GM19324 (cell line): ENCODE results near the gene CDH13.

Experiments used
- ATAC-seq: cut with Tn5 transposase; IDR thresholded peaks from one replicate; pipeline ENCODE4 v1.9.1; 2021; ENCODE audit warnings: mild to moderate bottlenecking, moderate library complexity; ENCODE audit not compliant: unreplicated experiment, low FRiP score

The CDH13 gene

DNA sequence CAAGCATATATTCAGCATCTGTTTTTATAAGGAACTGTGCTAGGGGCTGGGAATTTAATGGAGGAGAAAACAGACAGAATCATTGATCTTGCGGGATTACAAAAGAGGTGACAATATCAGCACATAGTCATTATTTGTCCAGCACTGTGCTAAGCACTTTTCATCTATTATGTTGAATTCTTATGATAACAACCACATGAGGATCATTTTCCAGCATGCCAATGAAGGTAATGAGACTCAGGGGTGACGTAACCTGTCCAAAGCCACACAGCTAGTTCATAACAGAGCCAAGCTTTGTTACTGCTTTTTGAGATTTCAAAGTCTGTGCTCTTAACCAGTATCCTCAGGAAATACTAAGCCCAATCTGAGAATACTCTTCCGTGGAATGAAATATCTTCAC, 503.3 kb downstream of the CDH13 start:
- ATAC-seq: no peak

DNA sequence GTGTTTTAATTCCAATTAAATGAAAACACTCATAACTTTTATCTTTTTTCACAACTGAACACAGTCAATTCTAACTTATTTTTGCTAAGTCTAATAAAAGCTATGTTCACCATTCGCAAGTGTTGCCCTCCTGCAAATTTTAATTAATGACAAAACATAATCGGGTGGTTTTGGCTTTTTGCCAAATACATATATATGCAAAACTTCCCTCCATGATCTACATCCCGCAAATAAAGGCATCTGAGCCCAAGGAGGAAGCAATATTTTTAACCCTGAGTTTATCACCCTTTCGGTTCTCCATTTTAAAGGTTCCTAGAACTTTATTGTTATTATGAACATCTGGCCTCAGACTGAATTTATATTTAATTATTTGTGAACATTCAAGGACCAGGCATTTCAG, 507.9 kb downstream of the CDH13 start:
- ATAC-seq: no peak

DNA sequence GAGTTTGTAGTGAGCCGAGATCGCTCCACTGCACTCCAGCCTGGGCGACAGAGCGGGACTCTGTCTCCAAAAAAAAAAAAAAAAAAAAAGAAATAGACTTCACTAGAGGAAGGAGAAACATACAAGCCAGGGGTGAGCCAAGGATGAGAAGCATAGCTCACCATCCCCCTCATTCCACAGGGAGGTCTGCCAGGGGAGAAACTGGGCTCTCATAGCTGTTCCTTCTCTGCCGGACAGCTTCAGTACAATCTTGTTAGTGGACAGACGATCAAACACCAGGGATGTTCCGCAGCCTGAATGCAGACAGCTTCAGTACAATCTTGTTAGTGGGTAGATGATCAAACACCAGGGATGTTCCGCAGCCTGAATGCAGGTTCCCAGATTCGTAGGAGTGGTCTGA, 509.6 kb downstream of the CDH13 start:
- ATAC-seq: no peak

DNA sequence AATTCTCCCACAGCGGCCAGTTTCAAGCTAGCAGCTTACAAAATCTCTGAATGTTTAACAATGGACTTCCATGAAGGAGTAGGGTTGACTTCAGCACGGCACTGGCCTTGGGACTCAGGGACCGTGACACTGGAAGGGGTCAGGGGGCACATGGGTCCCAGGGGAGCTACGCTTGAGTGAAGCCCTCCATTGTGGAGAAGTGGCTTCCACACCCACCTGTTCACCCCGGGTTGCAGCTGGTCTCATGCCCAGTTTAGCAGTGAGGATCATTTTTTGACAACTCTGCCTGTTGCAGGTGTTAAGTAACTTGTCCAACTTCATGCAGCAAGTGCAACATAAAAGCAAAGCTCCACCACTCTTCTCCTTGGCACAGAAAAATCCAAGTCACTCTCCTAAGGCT, 510.2 kb downstream of the CDH13 start:
- ATAC-seq: no peak

DNA sequence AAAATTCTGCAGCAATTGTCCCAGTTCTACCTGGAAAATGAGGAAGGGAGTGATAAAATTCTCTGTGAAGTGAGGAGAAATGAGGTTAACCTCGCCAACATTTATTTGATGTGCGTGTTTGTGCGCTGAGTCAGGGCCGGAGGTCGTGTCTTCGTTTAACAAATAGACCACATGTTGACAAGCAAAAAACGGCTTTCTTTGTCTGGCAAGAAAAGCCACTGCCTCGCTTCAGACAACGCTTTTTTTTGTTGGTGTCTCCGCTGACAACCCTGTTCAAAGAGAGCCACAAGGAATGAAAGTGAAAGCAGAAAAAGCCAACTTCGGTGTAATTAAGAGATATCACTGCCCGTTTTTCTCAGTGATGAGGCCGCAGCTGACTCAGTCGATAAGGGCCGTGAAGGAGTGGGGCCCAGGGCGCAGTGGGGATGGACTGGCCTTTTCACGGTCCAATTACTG, 510.6 kb downstream of the CDH13 start:
- ATAC-seq: no peak

DNA sequence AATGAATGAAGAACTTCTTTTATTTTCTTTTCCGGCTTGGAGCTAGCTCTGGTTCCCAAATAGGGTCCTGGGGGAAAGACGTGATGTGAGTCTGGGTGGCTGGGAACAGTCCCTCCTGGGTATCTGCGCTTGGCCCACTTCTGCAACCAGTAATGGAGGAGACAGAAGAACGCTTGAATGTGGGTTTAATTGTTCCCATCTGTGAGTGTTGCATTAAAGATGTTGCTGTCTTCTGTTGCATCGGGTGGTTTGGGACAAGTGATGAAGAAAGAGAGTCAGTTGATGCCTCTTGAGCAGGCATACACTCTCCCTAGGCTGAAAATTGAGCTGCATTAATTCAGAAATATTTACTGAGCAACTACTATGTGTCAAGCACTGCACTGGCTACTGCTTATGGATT, 511.1 kb downstream of the CDH13 start:
- ATAC-seq: no peak

DNA sequence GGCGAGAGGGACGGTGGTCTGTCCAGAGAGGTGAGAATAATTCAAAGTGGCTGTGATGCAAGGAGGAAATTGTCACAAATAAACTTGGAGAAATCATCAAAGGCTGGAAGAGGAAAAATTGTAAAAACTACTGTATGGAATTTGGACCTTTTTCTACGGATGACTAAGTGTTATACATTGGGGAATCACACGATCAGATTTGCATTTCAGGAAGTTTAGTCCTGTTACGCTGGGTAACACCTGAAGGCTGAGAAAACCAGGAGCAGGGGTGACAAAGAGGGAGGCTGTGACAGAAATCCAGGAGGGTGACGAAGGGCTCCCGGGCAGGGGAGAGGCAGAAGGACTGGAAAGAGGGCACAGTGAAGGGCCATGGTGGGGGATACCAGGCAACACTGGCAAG, 511.7 kb downstream of the CDH13 start:
- no peak for ATAC-seq

DNA sequence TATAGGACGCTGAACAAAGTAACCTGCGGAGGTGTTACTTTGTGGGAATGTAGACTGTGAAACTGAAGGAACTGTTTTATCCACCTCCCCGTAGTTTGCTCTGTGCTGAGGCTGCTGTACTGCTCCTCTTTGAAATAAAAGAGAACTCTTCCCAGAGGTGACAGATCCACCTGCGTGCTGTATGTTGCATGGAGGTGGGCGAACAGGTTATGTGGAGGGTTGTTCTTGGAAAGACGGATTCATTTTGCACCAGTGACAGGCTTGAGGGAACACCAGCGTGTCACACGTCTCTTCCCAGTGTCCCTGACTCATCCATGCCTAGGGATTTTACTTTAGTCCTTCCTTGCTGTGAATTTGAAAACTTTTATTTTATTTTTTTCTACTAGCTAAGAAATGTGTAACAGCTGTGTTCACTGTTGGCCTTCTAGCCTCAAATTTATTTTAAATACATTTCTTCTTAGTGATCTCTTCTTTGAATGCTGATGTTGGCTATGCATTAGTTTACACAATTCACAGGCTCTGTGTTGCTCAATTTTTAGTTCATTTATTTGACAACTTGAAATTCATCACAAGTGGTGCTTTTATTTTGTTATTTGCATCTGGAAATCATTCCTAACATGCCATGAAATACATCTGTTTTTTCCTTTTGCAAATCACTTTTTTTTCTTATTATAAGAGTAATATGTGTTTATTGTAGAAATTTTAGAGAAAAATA, 512.4 kb downstream of the CDH13 start:
- ATAC-seq: no peak

DNA sequence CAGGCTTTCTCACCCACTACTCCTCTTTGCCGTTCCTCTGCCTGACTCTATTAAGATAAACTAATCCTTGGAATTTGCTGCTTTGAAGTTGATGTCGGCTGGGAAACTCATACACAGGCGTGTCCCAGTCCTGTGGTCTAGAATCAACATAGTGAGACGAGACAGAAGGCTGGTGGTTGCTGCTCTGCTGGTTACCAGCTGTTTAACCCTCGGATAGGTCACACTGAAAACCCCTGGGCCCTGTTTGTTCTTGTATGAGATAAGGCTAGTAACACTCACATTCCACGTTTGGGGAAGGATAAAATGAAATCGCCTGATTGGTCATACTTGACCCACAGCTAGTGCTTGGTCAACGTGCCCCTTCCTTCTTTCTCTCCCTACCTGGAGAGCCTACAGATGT, 517.0 kb downstream of the CDH13 start:
- ATAC-seq: no peak

DNA sequence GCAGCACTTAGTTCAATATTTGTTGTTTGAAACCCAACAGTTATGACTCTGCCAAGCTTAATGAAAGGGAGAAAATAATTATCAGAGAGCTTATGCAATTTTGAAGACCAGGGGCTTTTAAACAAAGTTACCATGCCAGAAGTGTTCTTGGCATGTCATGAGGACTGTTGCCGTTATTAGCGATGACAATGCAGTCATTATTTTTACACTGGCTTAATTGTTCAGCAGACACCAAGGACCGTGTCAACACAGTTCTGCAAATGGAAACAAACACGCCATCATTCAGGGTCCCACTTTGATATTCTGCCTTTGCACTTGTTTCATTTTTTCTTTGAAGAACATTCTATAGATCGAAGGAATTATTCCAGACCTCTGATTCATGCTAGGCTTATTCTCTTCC, 518.5 kb downstream of the CDH13 start:
- ATAC-seq: no peak

DNA sequence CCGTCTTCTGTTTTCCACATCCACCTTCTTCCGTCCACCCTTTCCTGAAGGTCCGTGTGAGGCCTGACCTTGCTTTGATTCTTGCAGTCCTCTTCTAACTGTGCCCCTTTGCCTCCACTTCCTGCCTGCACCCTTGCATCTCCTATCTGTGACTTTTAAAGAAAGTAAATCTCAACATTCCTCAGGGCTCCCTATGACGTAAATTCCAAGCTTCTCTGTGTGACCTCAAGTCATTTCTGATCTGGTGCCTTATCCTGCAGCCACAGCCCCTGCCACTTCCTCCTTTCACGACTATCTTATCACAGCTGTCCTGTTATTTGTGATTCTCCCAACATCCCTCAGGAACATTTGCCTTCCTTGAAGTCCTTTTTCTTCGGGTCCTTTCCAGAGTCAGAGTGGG, 520.5 kb downstream of the CDH13 start:
- no peak for ATAC-seq

DNA sequence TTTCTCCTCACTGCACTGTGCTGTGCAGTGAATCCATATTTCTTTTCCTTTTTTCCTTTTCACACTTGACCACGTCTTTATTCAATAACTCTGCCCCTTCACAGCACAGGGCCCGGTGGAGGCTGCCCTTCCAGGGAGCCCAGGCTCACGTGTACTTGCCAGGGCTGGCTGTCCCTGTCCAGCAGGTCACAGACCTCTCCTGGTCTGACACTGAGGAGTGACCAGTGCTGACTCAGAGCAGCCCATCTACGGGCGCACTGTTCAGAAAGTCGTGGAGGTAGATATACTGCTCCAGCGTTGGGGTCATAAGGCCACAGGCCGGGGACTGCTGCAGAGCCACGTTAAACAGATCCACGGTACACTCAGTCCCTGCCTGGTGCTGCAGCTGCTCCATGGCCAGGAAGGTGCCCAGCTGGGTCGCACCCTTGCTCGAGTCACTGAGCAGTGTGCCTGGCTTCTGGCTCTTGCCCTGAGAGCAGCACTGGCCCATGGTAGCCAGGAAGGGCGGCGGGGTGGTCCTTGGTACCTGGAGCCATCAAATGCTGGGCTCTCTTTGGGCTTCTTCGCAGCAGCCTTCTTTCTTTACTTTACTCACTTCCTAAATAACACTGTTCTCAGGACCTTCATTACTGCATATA, 531.7 kb downstream of the CDH13 start:
- ATAC-seq: no peak

DNA sequence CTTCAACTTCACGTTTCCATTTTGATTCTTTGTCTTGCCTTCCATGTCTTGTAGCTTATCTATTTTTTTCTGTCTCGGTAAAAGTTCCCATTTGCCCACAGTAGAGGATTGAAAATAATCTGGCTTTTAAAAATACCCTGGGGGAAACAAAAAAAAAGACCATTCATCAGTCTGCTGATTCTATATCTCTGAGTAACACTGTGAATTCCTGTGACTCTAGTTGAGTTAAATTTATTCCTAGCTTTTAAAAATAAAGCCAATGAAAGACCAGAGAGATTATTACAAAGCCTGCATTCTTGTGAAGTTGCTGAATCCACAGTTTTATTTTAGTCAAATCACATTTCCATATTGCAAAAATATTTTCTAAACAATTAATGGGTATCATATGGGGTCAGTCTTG, 532.3 kb downstream of the CDH13 start:
- no peak for ATAC-seq

DNA sequence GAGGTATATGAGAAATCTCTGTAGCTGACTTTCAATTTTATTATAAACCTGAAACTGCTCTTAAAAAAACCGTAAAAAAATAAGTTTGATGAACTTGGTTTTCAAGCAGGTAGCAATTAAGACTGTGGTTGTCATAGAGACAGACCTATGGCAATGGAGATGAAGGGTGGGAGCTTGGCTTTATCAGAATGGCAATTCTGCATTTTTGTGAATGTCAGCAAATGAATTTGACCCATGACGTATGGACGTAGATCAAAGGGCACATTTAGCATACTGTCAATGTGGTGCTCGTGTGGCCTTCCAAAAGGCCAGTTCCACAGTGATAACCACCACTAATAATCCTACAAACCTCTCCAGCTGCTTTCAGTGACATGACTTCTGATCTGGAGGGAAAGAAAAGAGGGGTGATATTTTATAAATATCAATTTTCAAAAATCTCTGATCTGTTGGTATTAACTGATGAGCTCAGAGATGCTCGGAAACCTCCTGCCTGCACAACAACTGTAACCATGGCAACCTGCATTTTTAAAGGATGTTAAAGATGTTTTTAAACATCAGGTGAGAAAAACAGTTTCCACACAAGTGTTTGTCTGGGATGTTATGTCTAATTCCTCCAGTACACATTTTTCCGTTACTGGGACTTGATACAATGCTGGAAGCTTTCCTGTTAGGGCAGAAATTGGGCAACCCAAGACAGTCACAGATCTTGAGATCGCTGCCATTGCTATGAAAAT, 533.7 kb downstream of the CDH13 start:
- ATAC-seq: no peak

DNA sequence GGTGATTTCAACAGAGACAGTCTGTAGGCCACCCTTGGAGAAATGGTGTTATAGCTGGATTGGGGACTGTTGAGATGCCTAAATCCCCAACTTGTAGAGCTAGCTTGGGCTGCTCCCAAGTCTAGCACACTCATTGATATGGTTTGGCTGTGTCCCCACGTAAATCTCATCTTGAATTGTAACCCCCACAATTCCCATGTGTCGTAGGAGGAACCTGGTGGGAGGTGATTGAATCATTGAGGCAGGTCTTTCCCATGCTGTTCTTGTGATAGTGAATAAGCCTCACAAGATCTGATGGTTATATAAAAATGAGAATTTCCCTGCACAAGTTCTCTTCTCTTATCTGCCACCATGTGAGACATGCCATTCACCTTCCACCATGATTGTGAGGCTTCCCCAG, 536.0 kb downstream of the CDH13 start:
- ATAC-seq: no peak

DNA sequence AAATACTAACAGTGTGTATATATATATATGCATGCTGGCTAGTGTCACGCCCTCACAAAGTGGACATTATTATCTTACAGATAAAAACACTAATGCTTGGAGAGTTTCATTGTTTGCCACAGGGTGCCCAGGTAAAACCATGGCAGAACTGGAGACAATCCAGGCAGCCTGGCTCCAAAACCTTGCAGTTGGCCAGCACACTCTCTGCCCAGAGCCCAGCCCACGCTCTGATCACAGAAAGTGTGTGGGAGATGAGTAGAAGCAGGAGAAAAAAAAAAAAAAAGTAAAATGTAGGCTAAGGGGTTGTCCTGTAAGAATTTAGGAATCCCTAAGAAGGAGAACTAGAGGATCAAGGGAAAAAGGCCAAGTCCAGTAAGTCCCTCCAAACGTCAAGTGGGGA, 538.0 kb downstream of the CDH13 start:
- ATAC-seq: no peak

DNA sequence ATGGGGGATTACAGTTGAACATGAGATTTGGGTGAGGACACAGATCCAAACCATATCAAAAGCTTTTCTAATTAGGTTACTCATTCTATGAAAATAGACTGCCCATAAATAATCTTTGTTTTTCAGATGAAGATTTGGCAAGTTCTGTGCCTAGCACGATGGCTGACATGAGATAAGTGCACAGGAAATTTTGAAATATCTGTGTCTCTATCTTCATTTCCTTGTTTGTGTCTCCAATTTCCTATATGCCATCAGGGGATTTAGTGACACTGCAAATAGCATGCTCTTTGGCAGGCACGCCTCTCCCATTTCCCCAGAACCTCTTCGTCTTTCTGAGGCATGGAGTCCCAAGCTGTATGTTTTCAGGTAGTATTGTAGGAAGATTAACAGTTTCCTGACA, 544.6 kb downstream of the CDH13 start:
- no peak for ATAC-seq

DNA sequence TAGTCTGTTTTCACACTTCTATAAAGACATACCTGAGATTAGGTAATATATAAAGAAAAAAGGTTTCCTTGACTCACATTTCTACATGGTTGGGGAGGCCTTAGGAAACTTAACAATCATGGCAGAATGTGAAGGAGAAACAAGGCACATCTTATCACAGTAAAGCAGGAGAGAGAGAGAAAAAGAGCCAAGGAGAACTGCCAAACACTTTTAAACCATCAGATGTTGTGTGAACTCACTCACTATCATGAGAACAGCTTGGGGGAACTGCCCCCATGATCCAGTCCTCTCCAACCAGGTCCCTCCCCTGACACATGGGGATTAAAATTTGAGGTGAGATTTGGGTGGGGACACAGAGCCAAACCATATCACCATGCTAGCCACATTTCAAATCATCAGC, 547.9 kb downstream of the CDH13 start:
- ATAC-seq: no peak

DNA sequence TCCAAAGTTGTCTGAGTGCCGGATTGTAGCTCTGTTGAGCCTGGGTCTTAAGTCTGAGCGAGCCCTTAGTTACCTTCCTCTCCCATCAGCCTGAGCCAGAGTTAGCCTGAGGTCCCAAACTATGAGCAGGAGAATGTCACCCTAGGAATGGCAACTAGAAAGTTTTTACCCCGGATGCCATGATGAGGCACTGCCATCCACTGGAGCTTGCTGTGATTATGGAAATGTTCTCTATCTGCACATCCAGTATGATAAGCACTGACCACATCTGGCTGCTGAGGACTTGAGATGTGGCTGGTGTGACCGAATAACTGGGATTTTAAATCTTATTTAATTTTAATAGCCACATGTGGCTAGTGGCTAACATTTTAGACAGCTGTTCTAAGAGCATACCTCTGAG, 550.0 kb downstream of the CDH13 start:
- no peak for ATAC-seq

DNA sequence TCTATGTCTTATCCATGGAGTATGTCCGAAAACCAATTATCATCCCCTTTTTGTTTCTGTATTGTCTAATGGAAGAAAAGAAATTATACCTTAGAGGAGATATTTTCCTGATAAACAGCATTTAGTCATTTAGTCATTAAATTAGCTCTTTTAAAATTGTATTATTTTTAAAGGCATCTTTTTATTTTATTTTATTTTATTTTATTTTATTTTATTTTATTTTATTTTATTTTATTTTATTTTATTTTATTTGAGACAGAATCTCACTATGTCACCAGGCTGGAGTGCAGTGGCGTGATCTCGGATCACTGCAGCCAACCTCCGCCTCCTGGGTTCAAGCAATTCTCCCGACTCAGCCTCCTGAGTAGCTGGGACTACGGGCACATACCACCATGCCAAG, 559.1 kb downstream of the CDH13 start:
- no peak for ATAC-seq

DNA sequence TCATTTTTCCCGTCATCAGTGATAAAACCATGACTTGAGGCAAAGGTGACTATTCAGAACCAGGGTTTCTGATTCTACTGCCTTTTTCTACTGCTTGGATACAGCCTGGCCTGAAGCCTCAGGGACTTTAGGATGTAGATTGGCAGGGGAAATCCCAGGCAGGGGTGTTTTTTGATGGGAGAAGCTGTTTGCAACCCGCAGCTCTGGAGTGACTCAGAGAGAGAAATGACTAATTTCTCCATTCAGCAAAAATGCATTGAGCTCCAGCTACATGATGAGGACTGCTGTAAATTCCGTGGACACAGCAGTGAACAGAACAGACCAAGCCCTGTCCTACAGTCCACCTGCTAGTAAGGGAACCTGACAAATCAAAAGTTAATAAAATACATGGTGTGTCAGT, 560.6 kb downstream of the CDH13 start:
- no peak for ATAC-seq

DNA sequence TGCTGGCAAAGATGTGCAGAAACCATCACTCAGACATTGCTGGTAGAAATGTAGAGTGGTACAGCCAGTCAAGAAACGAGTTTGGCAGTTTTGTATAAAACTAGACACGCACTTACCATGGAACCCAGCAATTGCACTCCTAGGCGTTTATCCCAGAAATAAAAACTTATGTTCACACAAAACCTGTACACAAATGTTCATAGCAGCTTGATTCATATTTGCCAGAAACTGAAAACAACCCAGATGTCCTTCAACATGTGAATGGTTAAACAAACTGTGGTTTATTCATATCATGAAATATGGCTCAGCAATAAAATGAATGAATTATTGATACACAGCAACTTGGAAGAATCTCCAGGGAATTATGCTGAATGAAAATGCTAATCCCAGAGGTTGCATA, 570.0 kb downstream of the CDH13 start:
- ATAC-seq: no peak
